Progenitor cell of endocrine pancreas (in vitro differentiated cells): ENCODE results near the gene BCL2. TPM values are rescaled to one million over a fixed set of nuclear protein-coding genes. Genes with fewer than 3 reads are reported as not detected.

ENCODE experiments used
- DNase-seq: peaks from one replicate; pipeline ENCODE4 v3.0.0; 2021; ENCODE audit warnings: low spot score; ENCODE audit not compliant: unreplicated experiment
- H3K27ac Mint-ChIP-seq: 2 replicates; pipeline ENCODE4 v1.8.0; 2021; ENCODE audit warnings: mild to moderate bottlenecking, moderate library complexity, mixed read lengths
- H3K27me3 Mint-ChIP-seq: 2 replicates; pipeline ENCODE4 v1.8.0; 2021; ENCODE audit warnings: mixed read lengths
- H3K36me3 Mint-ChIP-seq: 2 replicates; pipeline ENCODE4 v1.8.0; 2022; ENCODE audit warnings: mixed read lengths; ENCODE audit not compliant: insufficient read depth
- H3K4me1 Mint-ChIP-seq: 2 replicates; pipeline ENCODE4 v1.8.0; 2021; ENCODE audit warnings: low read depth, mixed read lengths
- H3K4me3 Mint-ChIP-seq: 2 replicates; pipeline ENCODE4 v1.8.0; 2021; ENCODE audit warnings: low read depth, mild to moderate bottlenecking, moderate library complexity, mixed read lengths
- H3K9me3 Mint-ChIP-seq: 2 replicates; pipeline ENCODE4 v1.8.0; 2021; ENCODE audit warnings: low read depth, mixed read lengths
- total RNA-seq: library from RNA; stranded (reverse); gene quantifications from 2 replicates; pipeline ENCODE4 v1.2.1, GENCODE V29; 2021
- TF ChIP-seq, protein P1 (sequence below): fragments of 200-600 bp; sonication (generic); IDR thresholded peaks from one replicate; pipeline ENCODE4 v1.5.0; 2021; ENCODE audit warnings: antibody characterized with exemption, mild to moderate bottlenecking; ENCODE audit not compliant: unreplicated experiment

The BCL2 gene
- total RNA-seq, 1 donor from 2014 or later: 3.8 TPM

DNA sequence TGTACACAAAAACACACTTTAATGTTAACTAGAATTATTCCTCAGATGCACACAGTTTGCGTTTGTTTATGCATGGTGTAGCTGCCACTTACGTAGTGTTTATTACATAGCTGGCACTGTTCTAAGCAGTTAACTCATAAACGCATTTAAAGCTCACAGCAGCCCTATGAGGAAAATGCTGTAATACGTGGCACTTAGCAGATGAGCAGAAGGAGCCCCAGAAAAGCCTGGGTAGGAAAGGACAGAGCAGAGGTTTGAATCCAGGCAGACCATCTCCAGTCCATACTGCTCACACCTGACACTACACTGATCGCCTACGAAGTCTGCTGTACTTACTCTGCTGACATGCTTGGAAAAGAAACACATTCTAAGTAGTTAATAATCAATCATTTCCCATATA lies 66.6 kb downstream of the BCL2 start:
- Mint-ChIP-seq H3K9me3 (peaks cover 4% of the 10 kb centered on the region), H3K4me3 (no peak overlapping the region), H3K27ac (no peak overlapping the region), H3K36me3 (peaks cover 4% of the 10 kb centered on the region), H3K4me1 (no peaks in the 10 kb centered on the region), H3K27me3 (peaks cover 4% of the 10 kb centered on the region)
- no peak for DNase-seq
- TF ChIP-seq, protein P1, sequence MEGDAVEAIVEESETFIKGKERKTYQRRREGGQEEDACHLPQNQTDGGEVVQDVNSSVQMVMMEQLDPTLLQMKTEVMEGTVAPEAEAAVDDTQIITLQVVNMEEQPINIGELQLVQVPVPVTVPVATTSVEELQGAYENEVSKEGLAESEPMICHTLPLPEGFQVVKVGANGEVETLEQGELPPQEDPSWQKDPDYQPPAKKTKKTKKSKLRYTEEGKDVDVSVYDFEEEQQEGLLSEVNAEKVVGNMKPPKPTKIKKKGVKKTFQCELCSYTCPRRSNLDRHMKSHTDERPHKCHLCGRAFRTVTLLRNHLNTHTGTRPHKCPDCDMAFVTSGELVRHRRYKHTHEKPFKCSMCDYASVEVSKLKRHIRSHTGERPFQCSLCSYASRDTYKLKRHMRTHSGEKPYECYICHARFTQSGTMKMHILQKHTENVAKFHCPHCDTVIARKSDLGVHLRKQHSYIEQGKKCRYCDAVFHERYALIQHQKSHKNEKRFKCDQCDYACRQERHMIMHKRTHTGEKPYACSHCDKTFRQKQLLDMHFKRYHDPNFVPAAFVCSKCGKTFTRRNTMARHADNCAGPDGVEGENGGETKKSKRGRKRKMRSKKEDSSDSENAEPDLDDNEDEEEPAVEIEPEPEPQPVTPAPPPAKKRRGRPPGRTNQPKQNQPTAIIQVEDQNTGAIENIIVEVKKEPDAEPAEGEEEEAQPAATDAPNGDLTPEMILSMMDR: no peak

DNA sequence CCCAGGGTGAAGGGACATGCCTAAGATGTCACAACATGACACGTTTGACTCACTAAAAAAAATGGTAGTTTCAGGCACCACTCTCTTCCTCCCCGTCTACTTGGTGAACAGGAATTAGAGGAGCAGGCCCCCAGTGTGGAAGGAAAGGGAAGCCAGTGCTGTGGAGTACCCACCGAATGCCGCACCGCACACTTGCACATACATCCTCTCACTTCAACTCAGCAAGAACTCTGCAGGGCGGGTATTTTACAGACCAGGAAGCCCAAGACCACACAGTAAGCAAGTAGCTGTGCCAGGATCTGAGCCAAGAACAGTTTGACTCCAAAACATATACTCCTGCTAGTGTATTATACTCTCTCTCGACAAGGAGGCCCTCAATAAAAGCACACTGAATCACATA lies 69.8 kb downstream of the BCL2 start:
- TF ChIP-seq, protein P1: no peak
- H3K9me3 Mint-ChIP-seq: peaks cover 4% of the 10 kb centered on the region
- H3K27ac Mint-ChIP-seq: no peak overlapping the region
- H3K36me3 Mint-ChIP-seq: peaks cover 4% of the 10 kb centered on the region
- DNase-seq: no peak
- no peak overlapping the region for H3K4me3 Mint-ChIP-seq
- no peaks in the 10 kb centered on the region for H3K27me3 Mint-ChIP-seq
- H3K4me1 Mint-ChIP-seq: peaks cover 3% of the 10 kb centered on the region

DNA sequence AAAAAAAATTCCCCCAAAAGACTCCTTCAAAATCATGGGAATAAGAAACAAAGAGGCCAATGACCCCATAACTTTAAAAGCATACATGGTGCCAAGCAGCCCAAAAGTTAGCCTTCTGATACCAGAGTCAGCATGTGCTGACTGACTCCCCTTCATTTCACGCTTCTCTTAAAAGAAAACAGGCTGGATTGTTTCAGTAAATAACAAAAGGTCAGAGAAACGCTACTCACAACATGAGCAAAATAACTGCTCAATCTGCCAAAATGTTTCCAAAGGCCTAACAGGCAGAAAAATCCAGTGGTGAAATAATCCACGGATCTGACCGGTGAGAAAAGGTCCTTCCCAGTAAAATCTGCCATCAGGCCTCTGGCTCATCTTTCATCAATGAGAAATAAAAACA lies 71.6 kb downstream of the BCL2 start:
- H3K36me3 Mint-ChIP-seq: peaks cover 4% of the 10 kb centered on the region
- H3K27me3 Mint-ChIP-seq: no peaks in the 10 kb centered on the region
- H3K4me3 Mint-ChIP-seq: no peak overlapping the region
- H3K27ac Mint-ChIP-seq: no peak overlapping the region
- TF ChIP-seq, protein P1: no peak
- H3K4me1 Mint-ChIP-seq: peaks cover 3% of the 10 kb centered on the region
- peaks cover 4% of the 10 kb centered on the region for H3K9me3 Mint-ChIP-seq
- no peak for DNase-seq

DNA sequence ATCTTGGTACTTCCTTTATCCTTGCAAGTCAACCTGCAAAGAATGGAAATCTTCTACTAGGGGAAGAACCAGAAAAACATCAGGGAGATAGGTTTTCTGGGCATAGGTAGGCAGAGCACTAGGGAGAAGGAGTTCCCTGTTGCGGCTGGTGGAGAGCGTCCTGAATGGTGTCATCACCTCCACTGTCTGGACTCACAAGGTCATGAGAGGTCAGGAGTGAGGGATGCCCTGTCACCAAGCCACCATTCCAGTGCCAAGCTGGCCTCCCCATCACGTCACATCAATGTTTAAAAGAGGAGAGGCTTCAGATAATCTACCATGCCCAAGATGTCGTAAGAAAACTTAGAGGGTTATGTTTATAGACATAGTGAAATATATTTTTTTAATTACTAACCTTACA lies 72.1 kb downstream of the BCL2 start:
- Mint-ChIP-seq H3K27me3 (no peaks in the 10 kb centered on the region), H3K4me3 (no peak overlapping the region), H3K27ac (no peak overlapping the region), H3K36me3 (peaks cover 2% of the 10 kb centered on the region), H3K4me1 (peaks cover 3% of the 10 kb centered on the region), H3K9me3 (peaks cover 2% of the 10 kb centered on the region)
- DNase-seq: no peak
- TF ChIP-seq, protein P1: no peak

DNA sequence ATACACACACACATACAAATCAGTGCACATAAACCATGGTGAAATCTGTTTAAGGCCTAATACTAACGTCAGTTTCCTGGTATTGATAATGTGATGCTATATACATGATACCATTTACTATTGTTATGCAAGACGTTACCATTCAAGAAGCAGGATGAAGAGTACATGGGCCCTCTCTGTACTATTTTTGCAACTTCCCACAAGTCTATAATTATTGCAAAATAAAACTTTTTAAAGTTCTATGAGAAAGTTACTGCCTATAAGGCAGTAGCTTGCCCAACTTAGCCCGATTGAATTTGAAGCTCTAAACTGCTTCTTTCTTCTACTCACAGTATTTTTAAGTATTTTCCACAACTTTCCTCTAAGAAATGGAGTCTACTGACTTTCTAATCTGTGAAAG lies 74.0 kb downstream of the BCL2 start:
- H3K36me3 Mint-ChIP-seq: no peaks in the 10 kb centered on the region
- no peak overlapping the region for H3K27ac Mint-ChIP-seq
- H3K27me3 Mint-ChIP-seq: no peaks in the 10 kb centered on the region
- DNase-seq: no peak
- H3K4me3 Mint-ChIP-seq: no peak overlapping the region
- H3K9me3 Mint-ChIP-seq: no peaks in the 10 kb centered on the region
- TF ChIP-seq, protein P1: no peak
- peaks cover 3% of the 10 kb centered on the region for H3K4me1 Mint-ChIP-seq
